Colonic mucosa (tissue), 4 donors: ENCODE results near the gene ZMIZ1. TPM values are rescaled to one million over a fixed set of nuclear protein-coding genes. Genes with fewer than 3 reads are reported as not detected.

Experiments used
- DNase-seq: peaks from one replicate; pipeline ENCODE4 v3.0.0-alpha.2; 2020
- H3K27ac ChIP-seq: fragments of 200-600 bp; one replicate; pipeline ENCODE4 v1.8.0; 2021
- H3K27me3 ChIP-seq: fragments of 200-600 bp; one replicate; pipeline ENCODE4 v1.8.0; 2021
- H3K36me3 ChIP-seq: fragments of 200-600 bp; one replicate; pipeline ENCODE4 v1.8.0; 2021
- H3K4me1 ChIP-seq: fragments of 200-600 bp; one replicate; pipeline ENCODE4 v1.8.0; 2021; ENCODE audit warnings: mild to moderate bottlenecking
- H3K4me3 ChIP-seq: fragments of 200-600 bp; one replicate; pipeline ENCODE4 v1.8.0; 2021
- H3K9ac ChIP-seq, 2 donors: one replicate each; pipeline ENCODE4 v1.7.0; 2013; ENCODE audit warnings: control low read depth in 2 of 2, low read depth in 2 of 2, low read length in 2 of 2
- H3K9me3 ChIP-seq: fragments of 200-600 bp; one replicate; pipeline ENCODE4 v1.8.0; 2021
- CTCF ChIP-seq: fragments of 200-600 bp; IDR thresholded peaks from one replicate; pipeline ENCODE4 v1.8.0; 2022; ENCODE audit warnings: antibody characterized with exemption, mild to moderate bottlenecking
- intact Hi-C: fragments of 100-400 bp; cut with DNase I; formaldehyde crosslinking; loops from one replicate; pipeline ENCODE4 v1.14.1; 2022
- total RNA-seq, 2 donors: library from RNA; stranded (reverse); fragmentation: NEBNext Ultra II Directional in 1 of 2; extraction: Animal tissue kit (Norgen Biotek cat#: 25700) in 1 of 2; gene quantifications; one replicate each; pipeline ENCODE4 v1.2.1, GENCODE V29; 2021
- donor health status: healthy.
- donor health status: DM: no; HTN: no; CAD: no.
- donor health status: DM: no; HTN: no; CAD: no.

Gene ZMIZ1
- total RNA-seq, 2 donors from 2014 or later: 51.0 to 54.0 TPM

GRCh38 chr10:79286318-79286951 lies 217.7 kb downstream of the ZMIZ1 start:
- H3K4me3 ChIP-seq: no peak overlapping the region
- TF ChIP-seq CTCF: no peak
- intact Hi-C loops: no loop called here
- peak; percentile 70 for DNase-seq
- H3K4me1 ChIP-seq: no peaks in the 10 kb centered on the region
- H3K36me3 ChIP-seq: no peaks in the 10 kb centered on the region
- no peaks in the 10 kb centered on the region for H3K27me3 ChIP-seq
- peak overlapping the region; percentile 45 for H3K27ac ChIP-seq
- no peaks in the 10 kb centered on the region for H3K9me3 ChIP-seq
- H3K9ac ChIP-seq: peak overlapping the region; percentile 6 to 18

- intact Hi-C loops: no loop called here
- Histone ChIP-seq H3K4me3 (no peak overlapping the region), H3K36me3 (no peaks in the 10 kb centered on the region), H3K9ac (no peak overlapping the region), H3K27me3 (no peaks in the 10 kb centered on the region), H3K9me3 (no peaks in the 10 kb centered on the region), H3K4me1 (peaks cover 8% of the 10 kb centered on the region), H3K27ac (no peak overlapping the region)
- TF ChIP-seq CTCF: no peak
- no peak for DNase-seq
These were observed 219.4 kb downstream of the ZMIZ1 start for GRCh38 chr10:79287973-79288723.

- Histone ChIP-seq H3K27me3 (no peaks in the 10 kb centered on the region), H3K9me3 (no peaks in the 10 kb centered on the region), H3K36me3 (peaks cover 8% of the 10 kb centered on the region), H3K9ac (no peak overlapping the region), H3K4me3 (no peak overlapping the region), H3K27ac (no peak overlapping the region), H3K4me1 (peaks cover 11% of the 10 kb centered on the region)
- intact Hi-C loops: no loop called here
- peak; percentile 65 for DNase-seq
- no peak for TF ChIP-seq CTCF
These were observed 221.0 kb downstream of the ZMIZ1 start for GRCh38 chr10:79289801-79290200.

GRCh38 chr10:79292026-79292766 lies 223.4 kb downstream of the ZMIZ1 start:
- peaks cover 11% of the 10 kb centered on the region for H3K4me1 ChIP-seq
- DNase-seq: no peak
- no peaks in the 10 kb centered on the region for H3K9me3 ChIP-seq
- intact Hi-C loops: no loop called here
- H3K27me3 ChIP-seq: no peaks in the 10 kb centered on the region
- TF ChIP-seq CTCF: no peak
- H3K9ac ChIP-seq: no peak overlapping the region
- peaks cover 8% of the 10 kb centered on the region for H3K36me3 ChIP-seq
- no peak overlapping the region for H3K4me3 ChIP-seq
- peak overlapping the region; percentile 17 for H3K27ac ChIP-seq

GRCh38 chr10:79292891-79293746 lies 224.4 kb downstream of the ZMIZ1 start:
- no peak for DNase-seq
- peak overlapping the region; percentile 57 for H3K27ac ChIP-seq

More at GRCh38 chr10:79292891-79293746, 224.4 kb downstream of the ZMIZ1 start:
- Histone ChIP-seq H3K4me3 (no peak overlapping the region), H3K4me1 (peaks cover 11% of the 10 kb centered on the region), H3K9ac (no peak overlapping the region), H3K27me3 (no peaks in the 10 kb centered on the region), H3K36me3 (peaks cover 8% of the 10 kb centered on the region), H3K9me3 (no peaks in the 10 kb centered on the region)
- intact Hi-C loops: no loop called here
- peak; percentile 48 for TF ChIP-seq CTCF
